Activated T-helper 1 cell treated with anti-CD3 and anti-CD28 coated beads, Interleukin-12 subunit alpha, Interleukin-12 subunit beta, Interleukin-2, Interleukin-4 antibody, amounts not matched to agents 30 ng/mL and 10 ng/mL and 1 ng/mL, durations not matched to agents 14 hours and 24 hours and 36 hours (primary cell): ENCODE results near the gene TRAPPC2B. TPM values are rescaled to one million over a fixed set of nuclear protein-coding genes. Genes with fewer than 3 reads are reported as not detected.

ENCODE experiments used
- DNase-seq: peaks from one replicate; pipeline ENCODE4 v3.0.0; 2021; ENCODE audit warnings: low spot score
- H3K27ac Mint-ChIP-seq: one replicate; pipeline ENCODE4 v1.8.0; 2021; ENCODE audit warnings: mild to moderate bottlenecking, mixed read lengths
- H3K27me3 Mint-ChIP-seq: one replicate; pipeline ENCODE4 v1.8.0; 2022; ENCODE audit warnings: mild to moderate bottlenecking, moderate library complexity, mixed read lengths; ENCODE audit not compliant: insufficient read depth
- H3K36me3 Mint-ChIP-seq: one replicate; pipeline ENCODE4 v1.8.0; 2021; ENCODE audit warnings: low read depth, mixed read lengths
- H3K4me1 Mint-ChIP-seq: one replicate; pipeline ENCODE4 v1.8.0; 2021; ENCODE audit warnings: low read depth, mixed read lengths
- H3K4me3 Mint-ChIP-seq: one replicate; pipeline ENCODE4 v1.8.0; 2021; ENCODE audit warnings: mild to moderate bottlenecking, moderate library complexity, mixed read lengths
- H3K9me3 Mint-ChIP-seq: one replicate; pipeline ENCODE4 v1.8.0; 2021; ENCODE audit warnings: mixed read lengths
- intact Hi-C: fragments of 100-400 bp; cut with micrococcal nuclease; formaldehyde crosslinking; loops from one replicate; pipeline ENCODE4 v1.15.1; 2024
- total RNA-seq: library from RNA; stranded (reverse); gene quantifications from 2 replicates; pipeline ENCODE4 v1.2.3, GENCODE V29; 2022

TRAPPC2B gene
- total RNA-seq: 3.8 and 4.7 TPM in 2 replicates

DNA sequence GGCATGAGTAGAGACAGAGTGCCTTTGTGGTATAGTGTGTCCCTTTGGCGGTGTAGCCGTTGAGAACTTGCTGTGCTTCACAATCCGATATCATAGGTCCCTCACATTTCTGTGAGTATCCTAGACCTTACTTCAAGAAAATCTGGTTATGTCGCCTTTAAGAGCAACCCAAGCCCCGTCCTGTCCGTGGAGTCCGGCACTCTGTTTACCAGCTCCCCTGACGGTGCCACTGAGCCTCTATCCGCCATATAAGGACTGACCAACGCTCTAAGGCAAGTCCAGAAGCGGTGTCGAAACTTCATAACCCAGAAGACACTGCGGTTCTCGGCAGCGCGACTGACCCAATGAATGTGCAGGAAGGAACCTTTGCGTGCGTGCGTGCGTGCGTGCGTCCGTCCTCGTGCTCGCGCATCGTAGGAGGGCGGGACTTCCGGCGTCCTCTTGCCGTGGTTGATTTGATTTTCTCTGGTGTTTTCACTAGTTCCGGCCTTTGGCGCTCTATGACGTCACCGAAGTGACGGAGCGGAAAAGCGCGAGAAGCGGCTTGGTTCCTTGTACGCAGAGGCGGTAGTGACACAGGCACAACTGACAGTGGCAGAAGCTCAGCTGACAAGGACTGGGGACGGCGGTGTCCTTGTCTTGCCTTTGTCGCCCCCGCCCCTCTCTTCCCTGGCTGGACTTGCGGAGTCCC is at the start of gene TRAPPC2B, which contains the start of gene ZNF547:
Gene TRAPPC2B (plus strand): TSS at position 555 of the 691 bp plus-strand sequence. CDS start 1,283 bp downstream, outside the sequence.
Gene ZNF547 (plus strand): TSS at position 555 of the 691 bp plus-strand sequence. CDS start 5,005 bp downstream, outside the sequence.
- Mint-ChIP-seq H3K4me1 (peaks cover 17% of the 10 kb centered on the region), H3K36me3 (peaks cover 28% of the 10 kb centered on the region), H3K9me3 (peaks cover 50% of the 10 kb centered on the region), H3K27ac (peak within 1 kb of the TSS; percentile 97), H3K4me3 (peak within 1 kb of the TSS; percentile 89), H3K27me3 (no peaks in the 10 kb centered on the region)
- DNase-seq: peak; percentile 98
- intact Hi-C loops: loop anchor here (1.0 to 2.0 kb wide), 16 partner anchors 12 to 820 kb away; partner anchors contain the start of genes ZNF17, ZNF211, ZNF264 and ZNF274

DNA sequence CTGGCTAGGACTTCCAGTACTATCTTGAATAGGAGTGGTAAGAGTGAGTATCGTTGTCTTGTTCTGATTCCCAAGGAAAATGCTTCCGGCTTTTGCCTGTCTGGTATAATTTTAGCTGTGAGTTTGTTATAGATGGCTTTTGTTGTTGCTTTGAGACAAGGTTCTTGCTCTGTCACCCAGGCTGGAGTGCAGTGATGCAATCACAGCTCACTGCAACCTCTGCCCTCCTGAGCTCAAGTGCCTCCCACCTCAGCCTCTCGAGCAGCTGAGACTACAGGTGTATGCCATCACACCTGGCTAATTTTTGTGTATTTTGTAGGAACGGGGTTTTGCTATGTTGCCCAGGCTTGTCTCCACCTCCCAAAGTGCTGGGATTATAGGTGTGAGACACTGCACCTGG is 49.2 kb upstream of the TRAPPC2B start:
- no peak overlapping the region for H3K27ac Mint-ChIP-seq
- no peak overlapping the region for H3K4me3 Mint-ChIP-seq
- intact Hi-C loops: no loop called here
- H3K9me3 Mint-ChIP-seq: peaks cover 38% of the 10 kb centered on the region
- peaks cover 20% of the 10 kb centered on the region for H3K27me3 Mint-ChIP-seq
- DNase-seq: no peak
- H3K4me1 Mint-ChIP-seq: no peaks in the 10 kb centered on the region
- peaks cover 3% of the 10 kb centered on the region for H3K36me3 Mint-ChIP-seq

DNA sequence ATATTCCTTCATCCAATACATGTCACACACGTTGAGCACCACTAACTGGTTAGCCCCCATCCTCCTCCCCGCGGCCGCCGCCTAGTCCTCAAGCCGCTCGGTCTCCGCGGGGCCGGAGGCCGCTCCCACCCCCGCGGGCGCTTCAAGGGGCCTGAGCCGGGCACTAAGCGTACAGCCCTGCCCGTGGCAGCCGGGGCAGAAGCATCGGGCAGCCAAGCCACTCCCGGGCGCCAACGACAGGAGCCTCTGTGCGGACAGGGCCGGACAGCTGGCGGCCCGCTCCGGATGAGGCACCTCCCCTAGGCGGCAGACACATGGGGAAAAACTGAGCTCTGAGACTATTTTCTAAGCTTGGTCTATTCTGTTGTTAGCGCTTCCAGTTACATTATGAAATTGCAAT is 45.8 kb upstream of the TRAPPC2B start:
- intact Hi-C loops: no loop called here
- peaks cover 31% of the 10 kb centered on the region for H3K9me3 Mint-ChIP-seq
- H3K27me3 Mint-ChIP-seq: peaks cover 18% of the 10 kb centered on the region
- no peak overlapping the region for H3K4me3 Mint-ChIP-seq
- H3K27ac Mint-ChIP-seq: no peak overlapping the region
- no peak for DNase-seq
- H3K4me1 Mint-ChIP-seq: peaks cover 24% of the 10 kb centered on the region
- no peaks in the 10 kb centered on the region for H3K36me3 Mint-ChIP-seq

DNA sequence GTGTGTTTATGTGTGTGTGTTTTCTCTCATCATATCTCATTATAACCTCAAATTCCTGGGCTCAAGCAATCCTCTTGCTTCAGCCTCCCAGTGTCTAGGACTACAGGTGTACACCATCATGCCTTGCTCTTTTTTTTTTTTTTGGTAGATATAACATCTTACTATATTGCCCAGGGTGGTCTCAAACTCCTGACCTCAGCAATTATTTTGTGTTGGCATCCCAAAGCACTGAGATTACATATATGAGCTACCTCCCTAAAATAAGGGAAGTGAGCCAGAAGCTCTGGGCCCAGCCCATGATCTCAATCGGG is 43.5 kb upstream of the TRAPPC2B start:
- Mint-ChIP-seq H3K4me1 (peaks cover 28% of the 10 kb centered on the region), H3K4me3 (peak overlapping the region; percentile 89), H3K27ac (peak overlapping the region; percentile 97), H3K36me3 (peaks cover 20% of the 10 kb centered on the region), H3K9me3 (peaks cover 32% of the 10 kb centered on the region), H3K27me3 (peaks cover 14% of the 10 kb centered on the region)
- intact Hi-C loops: loop anchor here (1.0 to 10.0 kb wide), 10 partner anchors 31 to 1120 kb away; partner anchors contain the start of genes TRAPPC2B, ZNF132, ZNF17 and ZNF264
- no peak for DNase-seq

DNA sequence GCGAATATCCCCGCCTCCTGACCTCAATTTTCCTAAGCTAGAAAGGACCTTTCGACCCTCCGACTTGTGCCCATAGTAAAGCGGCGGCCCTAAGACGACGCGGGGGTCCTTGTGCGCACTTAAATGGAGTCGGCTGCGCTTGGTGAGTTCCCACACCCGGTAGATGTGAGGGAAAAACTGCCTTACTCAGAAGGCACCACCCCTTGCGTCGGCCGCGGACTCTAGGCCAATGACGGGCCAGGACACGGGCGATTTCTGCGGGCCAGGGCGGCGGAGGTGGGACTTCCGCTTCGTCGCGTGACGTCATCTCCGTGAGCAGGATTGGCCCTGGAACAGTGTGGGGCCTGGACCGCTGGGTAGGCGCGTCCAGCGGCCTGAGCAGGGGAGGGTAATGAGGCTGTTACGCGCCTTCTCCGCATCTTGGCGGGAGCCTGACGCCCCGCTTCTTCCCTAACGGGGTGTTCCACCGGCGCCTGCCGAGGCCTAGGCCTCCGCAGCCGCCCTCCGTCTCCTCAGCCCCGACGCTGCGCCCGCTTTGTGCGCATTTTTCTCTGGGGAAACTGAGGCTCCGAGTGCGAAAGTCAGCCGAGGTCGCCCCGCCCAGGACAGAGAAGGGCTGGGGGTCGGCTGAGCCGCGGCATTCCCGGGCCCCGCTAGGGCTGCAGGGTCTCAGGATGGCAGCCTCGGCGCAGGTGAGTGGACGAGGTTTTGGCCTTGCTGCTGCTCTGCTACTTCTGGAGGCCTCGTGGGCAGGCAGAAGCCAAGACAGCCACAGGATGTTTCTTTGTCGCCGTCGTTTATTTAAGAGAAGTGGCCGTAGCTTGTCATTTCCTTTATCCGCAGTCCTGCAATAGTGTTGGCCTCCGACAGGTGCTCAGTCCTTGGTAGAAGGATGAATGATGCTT is 42.9 kb upstream of the TRAPPC2B start, which contains the start of gene ZNF543:
Gene ZNF543 (plus strand): TSS at position 293 of the 905 bp plus-strand sequence. CDS start 382 bp downstream, at position 675.
- H3K27me3 Mint-ChIP-seq: peaks cover 14% of the 10 kb centered on the region
- H3K4me3 Mint-ChIP-seq: peak within 1 kb of the TSS; percentile 89
- intact Hi-C loops: loop anchor here (1.0 to 10.0 kb wide), 10 partner anchors 31 to 1120 kb away; partner anchors contain the start of genes TRAPPC2B, ZNF132, ZNF17 and ZNF264
- peaks cover 26% of the 10 kb centered on the region for H3K36me3 Mint-ChIP-seq
- peak within 1 kb of the TSS; percentile 97 for H3K27ac Mint-ChIP-seq
- H3K9me3 Mint-ChIP-seq: peaks cover 28% of the 10 kb centered on the region
- H3K4me1 Mint-ChIP-seq: peaks cover 28% of the 10 kb centered on the region
- peak; percentile 90 for DNase-seq

DNA sequence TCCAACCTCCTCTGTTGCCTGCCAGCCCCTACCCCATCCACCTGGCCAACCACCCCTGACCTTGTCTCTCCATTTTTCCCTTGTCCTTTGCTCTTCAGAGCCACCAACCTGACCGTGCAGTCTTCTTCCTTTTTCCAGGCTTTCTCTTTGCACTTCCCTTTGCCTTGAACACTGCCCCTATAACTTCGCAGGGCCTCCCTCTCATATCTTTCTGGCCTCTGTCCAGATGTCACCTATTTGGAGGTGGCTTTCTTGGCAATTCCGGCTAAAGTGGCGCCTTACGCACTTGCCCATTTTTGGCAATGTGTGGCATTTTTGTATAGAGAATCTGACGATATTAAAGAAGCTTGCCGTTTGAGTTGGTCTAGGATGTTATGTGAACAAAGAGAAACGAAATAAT is 42.2 kb upstream of the TRAPPC2B start:
- Mint-ChIP-seq H3K4me3 (peak overlapping the region; percentile 89), H3K27ac (peak overlapping the region; percentile 97), H3K36me3 (peaks cover 33% of the 10 kb centered on the region), H3K9me3 (peaks cover 21% of the 10 kb centered on the region), H3K27me3 (peaks cover 10% of the 10 kb centered on the region), H3K4me1 (peaks cover 28% of the 10 kb centered on the region)
- no peak for DNase-seq
- intact Hi-C loops: loop anchor here (10.0 kb wide), 1 partner anchor 834 kb away; the partner anchor contains the start of gene ZNF329

DNA sequence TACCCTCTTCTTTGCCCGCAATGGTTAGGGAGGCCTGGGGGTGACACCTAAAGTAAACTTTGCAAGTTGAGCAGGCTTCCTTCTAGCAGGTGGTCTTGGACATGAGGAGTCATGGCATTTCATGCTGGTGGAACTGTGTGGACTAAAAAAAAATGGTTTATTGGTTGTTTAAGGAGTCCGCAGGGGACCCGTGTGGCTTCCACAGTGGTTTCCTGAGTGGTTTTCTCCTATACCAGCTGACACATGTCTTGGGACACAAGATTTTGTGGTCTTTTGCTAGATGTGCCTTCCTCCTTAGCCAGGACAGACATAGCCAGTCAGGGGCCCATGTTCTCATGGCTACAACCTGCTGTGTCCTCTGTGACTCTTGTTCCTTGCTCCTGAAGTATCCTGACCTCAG is 41.6 kb upstream of the TRAPPC2B start:
- Mint-ChIP-seq H3K9me3 (peaks cover 18% of the 10 kb centered on the region), H3K27ac (no peak overlapping the region), H3K4me3 (peak overlapping the region; percentile 89), H3K4me1 (peaks cover 28% of the 10 kb centered on the region), H3K36me3 (peaks cover 39% of the 10 kb centered on the region), H3K27me3 (peaks cover 10% of the 10 kb centered on the region)
- DNase-seq: no peak
- intact Hi-C loops: loop anchor here (10.0 kb wide), 1 partner anchor 833 kb away; the partner anchor contains the start of gene ZNF329

DNA sequence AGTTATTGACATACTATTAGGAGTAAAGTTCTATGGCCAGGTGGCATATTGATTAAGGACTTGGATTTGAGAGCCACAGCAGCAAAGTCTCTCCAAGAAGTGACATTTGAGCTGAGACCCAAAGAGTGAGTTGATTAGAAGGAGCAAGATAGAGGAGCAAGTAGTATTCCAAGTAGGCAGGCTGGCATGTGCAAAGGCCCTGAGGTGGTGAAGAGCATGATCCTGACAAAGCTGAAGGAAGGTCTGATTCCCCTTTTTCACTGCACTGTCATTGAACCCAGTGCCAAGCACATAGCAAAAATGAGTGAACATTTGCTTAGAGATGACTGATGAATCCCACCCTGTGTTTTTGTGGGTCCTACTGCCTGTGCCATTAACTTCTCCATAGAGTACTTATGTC is 38.4 kb upstream of the TRAPPC2B start:
- no peak for DNase-seq
- intact Hi-C loops: loop anchor here (10.0 kb wide), 1 partner anchor 830 kb away; the partner anchor contains the start of gene ZNF329
- Mint-ChIP-seq H3K36me3 (peaks cover 69% of the 10 kb centered on the region), H3K27me3 (no peaks in the 10 kb centered on the region), H3K4me3 (no peak overlapping the region), H3K4me1 (peaks cover 23% of the 10 kb centered on the region), H3K9me3 (peaks cover 38% of the 10 kb centered on the region), H3K27ac (no peak overlapping the region)

DNA sequence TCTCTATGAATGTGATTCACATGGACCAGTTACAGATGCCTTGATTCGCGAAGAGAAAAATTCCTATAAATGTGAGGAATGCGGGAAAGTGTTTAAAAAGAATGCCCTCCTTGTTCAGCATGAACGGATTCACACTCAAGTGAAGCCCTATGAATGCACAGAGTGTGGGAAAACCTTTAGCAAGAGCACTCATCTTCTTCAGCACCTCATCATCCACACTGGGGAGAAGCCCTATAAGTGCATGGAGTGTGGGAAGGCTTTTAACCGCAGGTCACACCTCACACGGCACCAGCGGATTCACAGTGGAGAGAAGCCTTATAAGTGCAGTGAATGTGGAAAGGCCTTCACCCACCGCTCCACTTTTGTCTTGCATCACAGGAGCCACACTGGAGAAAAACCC is 35.4 kb upstream of the TRAPPC2B start:
- no peak overlapping the region for H3K27ac Mint-ChIP-seq
- no peak for DNase-seq
- no peak overlapping the region for H3K4me3 Mint-ChIP-seq
- intact Hi-C loops: loop anchor here (10.0 kb wide), 1 partner anchor 827 kb away; the partner anchor contains the start of gene ZNF329
- peaks cover 73% of the 10 kb centered on the region for H3K36me3 Mint-ChIP-seq
- H3K9me3 Mint-ChIP-seq: peaks cover 52% of the 10 kb centered on the region
- no peaks in the 10 kb centered on the region for H3K4me1 Mint-ChIP-seq
- no peaks in the 10 kb centered on the region for H3K27me3 Mint-ChIP-seq

DNA sequence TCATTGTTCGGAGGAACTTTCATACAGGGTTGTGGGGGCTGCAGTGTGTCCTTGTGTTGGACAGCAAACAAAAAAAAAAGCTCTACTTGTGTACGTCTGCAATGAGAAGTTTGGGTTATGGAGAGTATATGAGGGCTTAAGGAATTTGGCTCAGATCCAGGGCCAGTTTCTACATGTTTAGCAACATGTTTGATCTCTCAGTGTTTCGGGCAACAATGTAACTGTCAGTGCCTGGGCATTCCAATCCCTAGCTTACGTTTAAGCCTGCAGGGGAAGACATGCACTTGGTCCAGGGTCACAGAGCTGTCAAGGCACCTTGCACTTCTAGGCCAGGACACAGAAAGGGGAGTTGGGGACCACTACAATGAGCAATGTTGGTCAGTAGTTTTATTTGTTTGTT is 29.2 kb upstream of the TRAPPC2B start:
- H3K36me3 Mint-ChIP-seq: peaks cover 18% of the 10 kb centered on the region
- H3K27me3 Mint-ChIP-seq: no peaks in the 10 kb centered on the region
- H3K27ac Mint-ChIP-seq: no peak overlapping the region

DNA sequence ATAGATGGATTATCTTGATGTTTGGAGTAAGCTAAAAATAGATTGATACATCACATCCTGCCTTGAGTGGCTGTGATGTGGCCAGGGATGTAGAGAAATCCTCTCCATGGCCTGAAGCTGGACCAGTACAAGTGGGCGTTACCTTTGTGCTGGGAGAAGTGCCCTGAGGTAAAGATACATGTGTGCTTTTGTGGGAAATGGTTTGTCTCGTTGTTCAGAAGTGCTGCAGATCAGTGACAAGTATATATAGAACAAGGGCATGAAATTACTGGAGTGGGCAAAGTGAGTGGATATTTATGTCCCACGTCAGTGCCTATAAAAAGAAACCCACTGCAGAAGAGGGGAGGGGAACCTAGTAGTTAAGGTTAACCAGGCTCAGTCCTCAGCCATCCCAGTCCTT is 24.5 kb upstream of the TRAPPC2B start:
- no peaks in the 10 kb centered on the region for H3K4me1 Mint-ChIP-seq
- no peak for DNase-seq
- intact Hi-C loops: no loop called here

More for the DNA sequence above, 29.2 kb upstream of the TRAPPC2B start:
- peaks cover 61% of the 10 kb centered on the region for H3K9me3 Mint-ChIP-seq
- DNase-seq: no peak
- H3K4me1 Mint-ChIP-seq: no peaks in the 10 kb centered on the region
- intact Hi-C loops: no loop called here
- H3K4me3 Mint-ChIP-seq: no peak overlapping the region

DNA sequence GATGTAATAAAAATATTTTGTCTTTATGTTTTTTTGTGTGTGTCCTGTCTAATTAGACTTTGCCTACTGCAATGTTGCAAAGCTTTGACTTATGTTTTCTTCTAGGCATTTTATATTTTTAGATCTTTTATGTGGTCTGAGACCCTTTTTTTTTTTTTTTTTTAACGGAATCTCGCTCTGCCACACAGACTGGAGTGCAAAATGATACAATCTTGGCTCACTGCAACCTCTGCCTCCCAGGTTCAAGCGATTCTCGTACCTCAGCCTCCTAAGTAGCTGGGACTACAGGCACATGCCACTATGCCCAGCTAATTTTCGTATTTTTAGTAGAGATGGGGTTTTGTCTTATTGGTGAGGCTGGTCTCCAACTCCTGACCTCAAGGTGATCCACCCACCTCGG is 20.8 kb upstream of the TRAPPC2B start:
- intact Hi-C loops: no loop called here
- H3K27ac Mint-ChIP-seq: no peak overlapping the region
- H3K9me3 Mint-ChIP-seq: peaks cover 20% of the 10 kb centered on the region
- no peaks in the 10 kb centered on the region for H3K36me3 Mint-ChIP-seq
- no peak for DNase-seq
- H3K4me1 Mint-ChIP-seq: no peaks in the 10 kb centered on the region
- no peaks in the 10 kb centered on the region for H3K27me3 Mint-ChIP-seq
- H3K4me3 Mint-ChIP-seq: no peak overlapping the region

More for the DNA sequence above, 24.5 kb upstream of the TRAPPC2B start:
- H3K27me3 Mint-ChIP-seq: no peaks in the 10 kb centered on the region
- no peak overlapping the region for H3K4me3 Mint-ChIP-seq
- H3K27ac Mint-ChIP-seq: no peak overlapping the region
- peaks cover 3% of the 10 kb centered on the region for H3K36me3 Mint-ChIP-seq
- H3K9me3 Mint-ChIP-seq: peaks cover 43% of the 10 kb centered on the region
